Measurements from ENCODE around the gene FRMD4A. TPM values are rescaled to one million over a fixed set of nuclear protein-coding genes. Genes with fewer than 3 reads are reported as not detected.

FRMD4A gene
- total and polyA plus RNA-seq, 10 of the 15 experiments (the other 5 are each of a cell fraction or from before 2014, with no cell fraction given): 17.8 to 75.2 (median 39.1) TPM

GRCh38 chr10:13743101-13743693, 587.5 kb downstream of the FRMD4A start (continued):
- TF ChIP-seq GABPA (IDR thresholded peaks at IDR 0.05; ENCODE audit: low read depth) (0 out of 2 replicates have a peak, but pooled peaks have one; percentile 33), KDM1A (IDR thresholded peaks at IDR 0.05; ENCODE audit: borderline replicate concordance) (no peak), HDGF (IDR thresholded peaks at IDR 0.05) (no peak), CEBPB (IDR thresholded peaks at IDR 0.05; ENCODE audit: borderline replicate concordance in 1 of 2, low read depth in 2 of 2, low read length in 2 of 2) (no peak), CBFB (IDR thresholded peaks at IDR 0.05; ENCODE audit: low read depth) (peak; percentile 88), SUZ12 (IDR thresholded peaks at IDR 0.05; ENCODE audit: unreplicated experiment) (no peak), BCL11A (IDR thresholded peaks at IDR 0.05; ENCODE audit: low read depth, low read length) (0 out of 2 replicates have a peak, but pooled peaks have one; percentile 23), MTA2 (IDR thresholded peaks at IDR 0.05; ENCODE audit: low read depth) (peak; percentile 49; the same call in 1 of the 2 replicates), ZBED1 (IDR thresholded peaks at IDR 0.05; ENCODE audit: borderline replicate concordance) (peak; percentile 95), ZNF687 (IDR thresholded peaks at IDR 0.05) (peak; percentile 96), SREBF2 (IDR thresholded peaks at IDR 0.05; ENCODE audit: low read length) (no peak), EP300 (IDR thresholded peaks at IDR 0.05; ENCODE audit: borderline replicate concordance in 1 of 2, control insufficient read depth in 1 of 2, low read depth in 2 of 2, low read length in 2 of 2) (peak in 1 of 2 experiments; percentile 17; a peak in 1 of 4 replicates), PRDM15 (CRISPR knock-in tag; IDR thresholded peaks at IDR 0.05) (no peak), NR2F1 (conservative IDR thresholded peaks at IDR 0.05) (peak; percentile 46; the same call in 1 of the 2 replicates), TCF12 (IDR thresholded peaks at IDR 0.05; ENCODE audit: low read depth, low read length) (peak; percentile 90)
- TF ChIP-seq, protein P1, sequence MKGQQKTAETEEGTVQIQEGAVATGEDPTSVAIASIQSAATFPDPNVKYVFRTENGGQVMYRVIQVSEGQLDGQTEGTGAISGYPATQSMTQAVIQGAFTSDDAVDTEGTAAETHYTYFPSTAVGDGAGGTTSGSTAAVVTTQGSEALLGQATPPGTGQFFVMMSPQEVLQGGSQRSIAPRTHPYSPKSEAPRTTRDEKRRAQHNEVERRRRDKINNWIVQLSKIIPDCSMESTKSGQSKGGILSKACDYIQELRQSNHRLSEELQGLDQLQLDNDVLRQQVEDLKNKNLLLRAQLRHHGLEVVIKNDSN (IDR thresholded peaks at IDR 0.05; ENCODE audit: borderline replicate concordance, extremely low read length, insufficient read depth, low read depth, low read length): peak; percentile 19
- TF ChIP-seq, protein P2, sequence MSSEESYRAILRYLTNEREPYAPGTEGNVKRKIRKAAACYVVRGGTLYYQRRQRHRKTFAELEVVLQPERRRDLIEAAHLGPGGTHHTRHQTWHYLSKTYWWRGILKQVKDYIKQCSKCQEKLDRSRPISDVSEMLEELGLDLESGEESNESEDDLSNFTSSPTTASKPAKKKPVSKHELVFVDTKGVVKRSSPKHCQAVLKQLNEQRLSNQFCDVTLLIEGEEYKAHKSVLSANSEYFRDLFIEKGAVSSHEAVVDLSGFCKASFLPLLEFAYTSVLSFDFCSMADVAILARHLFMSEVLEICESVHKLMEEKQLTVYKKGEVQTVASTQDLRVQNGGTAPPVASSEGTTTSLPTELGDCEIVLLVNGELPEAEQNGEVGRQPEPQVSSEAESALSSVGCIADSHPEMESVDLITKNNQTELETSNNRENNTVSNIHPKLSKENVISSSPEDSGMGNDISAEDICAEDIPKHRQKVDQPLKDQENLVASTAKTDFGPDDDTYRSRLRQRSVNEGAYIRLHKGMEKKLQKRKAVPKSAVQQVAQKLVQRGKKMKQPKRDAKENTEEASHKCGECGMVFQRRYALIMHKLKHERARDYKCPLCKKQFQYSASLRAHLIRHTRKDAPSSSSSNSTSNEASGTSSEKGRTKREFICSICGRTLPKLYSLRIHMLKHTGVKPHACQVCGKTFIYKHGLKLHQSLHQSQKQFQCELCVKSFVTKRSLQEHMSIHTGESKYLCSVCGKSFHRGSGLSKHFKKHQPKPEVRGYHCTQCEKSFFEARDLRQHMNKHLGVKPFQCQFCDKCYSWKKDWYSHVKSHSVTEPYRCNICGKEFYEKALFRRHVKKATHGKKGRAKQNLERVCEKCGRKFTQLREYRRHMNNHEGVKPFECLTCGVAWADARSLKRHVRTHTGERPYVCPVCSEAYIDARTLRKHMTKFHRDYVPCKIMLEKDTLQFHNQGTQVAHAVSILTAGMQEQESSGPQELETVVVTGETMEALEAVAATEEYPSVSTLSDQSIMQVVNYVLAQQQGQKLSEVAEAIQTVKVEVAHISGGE (CRISPR knock-in tag; IDR thresholded peaks at IDR 0.05): no peak

All from GM12878 (cell line).